ENCODE results near the gene FOLR2.
A peak's percentile ranks its signal among the peaks of the same experiment; 100 is the strongest.
"Not testable (repeated sequence)": the region's sequence is repeated elsewhere in the genome, so short reads cannot be mapped to it uniquely, and the experiment has no call there.

The FOLR2 gene

DNA sequence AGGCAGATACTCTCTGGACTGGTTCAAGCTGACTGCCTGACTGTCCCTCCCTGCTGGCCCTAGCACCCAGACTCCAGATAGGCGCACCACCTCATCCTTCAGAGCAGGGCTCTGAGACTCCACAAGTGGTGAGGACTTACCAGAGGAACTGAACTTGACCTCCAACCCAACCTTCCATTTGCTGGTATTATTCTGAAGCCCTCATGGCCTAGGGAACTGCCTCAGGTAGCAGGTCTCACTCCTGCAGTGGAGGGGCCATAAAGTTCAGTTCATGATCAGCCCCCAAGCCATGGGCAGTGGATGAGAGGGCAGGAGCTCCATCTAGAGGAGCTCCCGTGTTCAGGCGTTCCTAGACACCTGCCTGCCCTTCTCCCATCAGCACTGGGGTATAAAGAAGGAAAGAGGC is 35.0 kb upstream of the FOLR2 start:
- not testable (repeated sequence) for H3K79me1 ChIP-seq (ENCODE audit: low read length); H3K18ac ChIP-seq (ENCODE audit: low read length); H2BK120ac ChIP-seq (ENCODE audit: low read depth, low read length); H3K27me3 ChIP-seq (ENCODE audit: insufficient read depth, low read length, poor library complexity); H2AK5ac ChIP-seq (ENCODE audit: low read length); H3K9ac ChIP-seq (ENCODE audit: low read length); H3K4ac ChIP-seq (ENCODE audit: low read depth, low read length); H3K36me3 ChIP-seq (ENCODE audit: control insufficient read depth, insufficient read depth, low read length); H3K56ac ChIP-seq (ENCODE audit: low read length); H3K4me2 ChIP-seq (ENCODE audit: low read length); H3K27ac ChIP-seq (ENCODE audit: low read depth, low read length); H2BK15ac ChIP-seq (replicated peaks; ENCODE audit: low read depth); H2BK5ac ChIP-seq (ENCODE audit: low read length); H3K23ac ChIP-seq (ENCODE audit: low read length); H3K79me2 ChIP-seq (ENCODE audit: control insufficient read depth, insufficient read depth, low read length); H3K4me3 ChIP-seq (ENCODE audit: low read length); H4K5ac ChIP-seq (ENCODE audit: low read length); H3K4me1 ChIP-seq (ENCODE audit: control insufficient read depth, low read depth, low read length); H4K8ac ChIP-seq (ENCODE audit: low read depth, low read length)
- peak; percentile 45 for DNase-seq
- WGBS (ENCODE audit: extremely low coverage, insufficient coverage, low lambda C conversion rate) = no CpG with 5 or more reads among the region's 3 CpGs

DNA sequence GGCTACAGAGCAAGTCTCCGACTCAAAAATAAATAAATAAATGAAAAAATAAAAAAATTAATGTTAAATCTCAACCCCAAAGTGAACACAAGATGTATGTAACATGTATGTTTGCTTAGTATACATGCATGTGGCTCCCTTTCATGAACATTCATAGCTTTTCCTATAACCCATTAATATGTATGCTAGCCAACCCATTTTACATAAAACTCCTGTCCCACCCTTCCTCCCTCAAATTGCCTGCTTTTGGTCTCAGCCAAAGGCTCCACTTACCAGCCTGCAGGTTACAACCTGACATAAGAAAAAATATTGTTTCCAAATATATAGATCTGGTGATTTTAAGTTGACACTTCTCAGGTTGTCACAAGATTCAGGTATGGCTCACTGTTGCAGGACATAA is 28.3 kb upstream of the FOLR2 start:
- no peaks in the 10 kb centered on the region for H3K36me3 ChIP-seq (ENCODE audit: control insufficient read depth, insufficient read depth, low read length)
- no peaks in the 10 kb centered on the region for H3K79me1 ChIP-seq (ENCODE audit: low read length)
- no peak overlapping the region for H2AK5ac ChIP-seq (ENCODE audit: low read length)
- H3K4ac ChIP-seq (ENCODE audit: low read depth, low read length) = no peak overlapping the region
- no peak overlapping the region for H3K56ac ChIP-seq (ENCODE audit: low read length)
- H3K23ac ChIP-seq (ENCODE audit: low read length) = no peak overlapping the region
- DNase-seq = no peak
- H4K5ac ChIP-seq (ENCODE audit: low read length) = no peak overlapping the region
- H3K4me1 ChIP-seq (ENCODE audit: control insufficient read depth, low read depth, low read length) = peaks cover 14% of the 10 kb centered on the region
- no peak overlapping the region for H3K18ac ChIP-seq (ENCODE audit: low read length)
- no peak overlapping the region for H3K27ac ChIP-seq (ENCODE audit: low read depth, low read length)
- H3K79me2 ChIP-seq (ENCODE audit: control insufficient read depth, insufficient read depth, low read length) = no peaks in the 10 kb centered on the region
- no peak overlapping the region for H2BK120ac ChIP-seq (ENCODE audit: low read depth, low read length)
- no peak overlapping the region for H3K4me3 ChIP-seq (ENCODE audit: low read length)
- H4K8ac ChIP-seq (ENCODE audit: low read depth, low read length) = no peak overlapping the region
- H2BK15ac ChIP-seq (replicated peaks; ENCODE audit: low read depth) = no peak overlapping the region
- no peak overlapping the region for H3K4me2 ChIP-seq (ENCODE audit: low read length)
- no peaks in the 10 kb centered on the region for H3K27me3 ChIP-seq (ENCODE audit: insufficient read depth, low read length, poor library complexity)
- H2BK5ac ChIP-seq (ENCODE audit: low read length) = no peak overlapping the region
- no CpG with 5 or more reads among the region's 1 CpG for WGBS (ENCODE audit: extremely low coverage, insufficient coverage, low lambda C conversion rate)
- H3K9ac ChIP-seq (ENCODE audit: low read length) = no peak overlapping the region

- no peaks in the 10 kb centered on the region for H3K36me3 ChIP-seq (ENCODE audit: control insufficient read depth, insufficient read depth, low read length)
- no peak overlapping the region for H3K23ac ChIP-seq (ENCODE audit: low read length)
- H3K56ac ChIP-seq (ENCODE audit: low read length) = peak overlapping the region; percentile 68
- no peak overlapping the region for H3K18ac ChIP-seq (ENCODE audit: low read length)
- no peak overlapping the region for H3K4me3 ChIP-seq (ENCODE audit: low read length)
- no peaks in the 10 kb centered on the region for H3K79me1 ChIP-seq (ENCODE audit: low read length)
- H3K9ac ChIP-seq (ENCODE audit: low read length) = peak overlapping the region; percentile 17
- no peak overlapping the region for H4K8ac ChIP-seq (ENCODE audit: low read depth, low read length)
- no peaks in the 10 kb centered on the region for H3K79me2 ChIP-seq (ENCODE audit: control insufficient read depth, insufficient read depth, low read length)
- WGBS (ENCODE audit: extremely low coverage, insufficient coverage, low lambda C conversion rate) = no CpG with 5 or more reads among the region's 3 CpGs
- no peak overlapping the region for H2BK15ac ChIP-seq (replicated peaks; ENCODE audit: low read depth)
- H3K27ac ChIP-seq (ENCODE audit: low read depth, low read length) = no peak overlapping the region
- no peaks in the 10 kb centered on the region for H3K27me3 ChIP-seq (ENCODE audit: insufficient read depth, low read length, poor library complexity)
- H3K4me2 ChIP-seq (ENCODE audit: low read length) = no peak overlapping the region
- H3K4me1 ChIP-seq (ENCODE audit: control insufficient read depth, low read depth, low read length) = peaks cover 14% of the 10 kb centered on the region
- peak overlapping the region; percentile 40 for H4K5ac ChIP-seq (ENCODE audit: low read length)
- DNase-seq = peak; percentile 93
- no peak overlapping the region for H2BK5ac ChIP-seq (ENCODE audit: low read length)
- peak overlapping the region; percentile 29 for H2AK5ac ChIP-seq (ENCODE audit: low read length)
- H3K4ac ChIP-seq (ENCODE audit: low read depth, low read length) = peak overlapping the region; percentile 18
- no peak overlapping the region for H2BK120ac ChIP-seq (ENCODE audit: low read depth, low read length)
These were observed 26.9 kb upstream of the FOLR2 start for GRCh38 chr11:72189455-72190250.

GRCh38 chr11:72190631-72191071 is 25.9 kb upstream of the FOLR2 start:
- Histone ChIP-seq H3K18ac (ENCODE audit: low read length) (no peak overlapping the region), H3K4me2 (ENCODE audit: low read length) (no peak overlapping the region), H4K8ac (ENCODE audit: low read depth, low read length) (no peak overlapping the region), H2AK5ac (ENCODE audit: low read length) (no peak overlapping the region), H3K4ac (ENCODE audit: low read depth, low read length) (no peak overlapping the region), H2BK5ac (ENCODE audit: low read length) (no peak overlapping the region), H3K36me3 (ENCODE audit: control insufficient read depth, insufficient read depth, low read length) (no peaks in the 10 kb centered on the region), H3K56ac (ENCODE audit: low read length) (no peak overlapping the region), H3K79me2 (ENCODE audit: control insufficient read depth, insufficient read depth, low read length) (no peaks in the 10 kb centered on the region), H3K9ac (ENCODE audit: low read length) (no peak overlapping the region), H3K4me3 (ENCODE audit: low read length) (no peak overlapping the region), H4K5ac (ENCODE audit: low read length) (no peak overlapping the region), H3K4me1 (ENCODE audit: control insufficient read depth, low read depth, low read length) (peaks cover 14% of the 10 kb centered on the region), H2BK120ac (ENCODE audit: low read depth, low read length) (no peak overlapping the region), H3K27ac (ENCODE audit: low read depth, low read length) (no peak overlapping the region), H3K23ac (ENCODE audit: low read length) (peak overlapping the region; percentile 81), H3K27me3 (ENCODE audit: insufficient read depth, low read length, poor library complexity) (no peaks in the 10 kb centered on the region), H2BK15ac (replicated peaks; ENCODE audit: low read depth) (no peak overlapping the region), H3K79me1 (ENCODE audit: low read length) (no peaks in the 10 kb centered on the region)
- DNase-seq = no peak
- no CpG with 5 or more reads among the region's 5 CpGs for WGBS (ENCODE audit: extremely low coverage, insufficient coverage, low lambda C conversion rate)

GRCh38 chr11:72191961-72192381 is 24.6 kb upstream of the FOLR2 start, which contains the start of gene FOLR1:
TSS of gene FOLR1 (plus strand) at chr11:72192140. CDS start at chr11:72192174, 34 bp downstream.
- peak; percentile 71 for DNase-seq

More at GRCh38 chr11:72191961-72192381, 24.6 kb upstream of the FOLR2 start, which contains the start of gene FOLR1:
- Histone ChIP-seq H3K27me3 (ENCODE audit: insufficient read depth, low read length, poor library complexity) (no peaks in the 10 kb centered on the region), H2BK120ac (ENCODE audit: low read depth, low read length) (no peak within 1 kb of the TSS), H2BK5ac (ENCODE audit: low read length) (no peak within 1 kb of the TSS), H3K79me1 (ENCODE audit: low read length) (no peaks in the 10 kb centered on the region), H3K18ac (ENCODE audit: low read length) (no peak within 1 kb of the TSS), H4K8ac (ENCODE audit: low read depth, low read length) (no peak within 1 kb of the TSS), H3K27ac (ENCODE audit: low read depth, low read length) (no peak within 1 kb of the TSS), H3K56ac (ENCODE audit: low read length) (no peak within 1 kb of the TSS), H4K5ac (ENCODE audit: low read length) (no peak within 1 kb of the TSS), H2AK5ac (ENCODE audit: low read length) (no peak within 1 kb of the TSS), H3K4me1 (ENCODE audit: control insufficient read depth, low read depth, low read length) (peaks cover 14% of the 10 kb centered on the region), H3K4me2 (ENCODE audit: low read length) (no peak within 1 kb of the TSS), H3K9ac (ENCODE audit: low read length) (no peak within 1 kb of the TSS), H3K79me2 (ENCODE audit: control insufficient read depth, insufficient read depth, low read length) (no peaks in the 10 kb centered on the region), H3K4me3 (ENCODE audit: low read length) (no peak within 1 kb of the TSS), H2BK15ac (replicated peaks; ENCODE audit: low read depth) (no peak within 1 kb of the TSS), H3K23ac (ENCODE audit: low read length) (no peak within 1 kb of the TSS), H3K4ac (ENCODE audit: low read depth, low read length) (no peak within 1 kb of the TSS), H3K36me3 (ENCODE audit: control insufficient read depth, insufficient read depth, low read length) (no peaks in the 10 kb centered on the region)
- no CpG with 5 or more reads among the region's 5 CpGs for WGBS (ENCODE audit: extremely low coverage, insufficient coverage, low lambda C conversion rate)
